H9 (cell line): ENCODE measurements around the gene WNT8B. TPM values are rescaled to one million over a fixed set of nuclear protein-coding genes. Genes with fewer than 3 reads are reported as not detected.

Source experiments
- DNase-seq: peaks from one replicate; pipeline ENCODE4 v3.0.0-alpha.2; 2017
- H2AFZ ChIP-seq: one replicate; pipeline ENCODE4 v1.6.1; 2013; ENCODE audit warnings: mild to moderate bottlenecking, low read length, control low read depth, moderate library complexity
- H2AK5ac ChIP-seq: 2 replicates; pipeline ENCODE4 v1.6.1; 2013; ENCODE audit warnings: low read length, control low read depth, mixed read lengths; ENCODE audit not compliant: insufficient read length
- H2BK120ac ChIP-seq: one replicate; pipeline ENCODE4 v1.6.1; 2013; ENCODE audit warnings: low read depth, mild to moderate bottlenecking, low read length, control low read depth, inconsistent platforms; ENCODE audit not compliant: poor library complexity, severe bottlenecking
- H2BK12ac ChIP-seq: 2 replicates; pipeline ENCODE4 v1.6.1; 2013; ENCODE audit warnings: low read length, control low read depth, mixed read lengths, low read depth; ENCODE audit not compliant: insufficient read length
- H2BK15ac ChIP-seq: 2 replicates; pipeline ENCODE4 v1.6.1; 2013; ENCODE audit warnings: low read depth, low read length, control low read depth
- H2BK20ac ChIP-seq: one replicate; pipeline ENCODE4 v1.6.1; 2013; ENCODE audit warnings: low read depth, mild to moderate bottlenecking, low read length, control low read depth, inconsistent platforms; ENCODE audit not compliant: poor library complexity, severe bottlenecking
- H2BK5ac ChIP-seq: 2 replicates; pipeline ENCODE4 v1.6.1; 2013; ENCODE audit warnings: low read length, control low read depth, mixed read lengths; ENCODE audit not compliant: insufficient read length
- H3K14ac ChIP-seq: 2 replicates; pipeline ENCODE4 v1.6.1; 2013; ENCODE audit warnings: low read length, control low read depth; ENCODE audit not compliant: insufficient read depth
- H3K18ac ChIP-seq: 2 replicates; pipeline ENCODE4 v1.6.1; 2013; ENCODE audit warnings: low read depth, mild to moderate bottlenecking, mixed read lengths, low read length, control low read depth; ENCODE audit not compliant: insufficient read length
- H3K23ac ChIP-seq: 2 replicates; pipeline ENCODE4 v1.6.1; 2013; ENCODE audit warnings: low read length, control low read depth, mixed read lengths, low read depth; ENCODE audit not compliant: insufficient read length
- H3K23me2 ChIP-seq: 2 replicates; pipeline ENCODE4 v1.6.1; 2013; ENCODE audit warnings: low read depth, mild to moderate bottlenecking, mixed read lengths, low read length, control low read depth; ENCODE audit not compliant: insufficient read length, poor library complexity, severe bottlenecking
- H3K27ac ChIP-seq: 2 replicates; pipeline ENCODE4 v1.5.1; 2013; ENCODE audit warnings: low read length, control low read depth, mixed read lengths, low read depth; ENCODE audit not compliant: insufficient read length
- H3K27me3 ChIP-seq: 2 replicates; pipeline ENCODE4 v1.6.1; 2013; ENCODE audit warnings: low read length, control low read depth, inconsistent platforms; ENCODE audit not compliant: insufficient read depth
- H3K4ac ChIP-seq: 2 replicates; pipeline ENCODE4 v1.6.1; 2013; ENCODE audit warnings: low read depth, mild to moderate bottlenecking, control low read depth, inconsistent platforms, low read length, moderate library complexity
- H3K4me1 ChIP-seq: 2 replicates; pipeline ENCODE4 v1.6.1; 2013; ENCODE audit warnings: low read length, control low read depth, inconsistent platforms; ENCODE audit not compliant: insufficient read depth
- H3K4me2 ChIP-seq: 2 replicates; pipeline ENCODE4 v1.6.1; 2013; ENCODE audit warnings: low read length, control low read depth, mixed read lengths; ENCODE audit not compliant: insufficient read length, insufficient read depth
- H3K56ac ChIP-seq: 2 replicates; pipeline ENCODE4 v1.6.1; 2013; ENCODE audit warnings: low read depth, mild to moderate bottlenecking, mixed read lengths, low read length, control low read depth; ENCODE audit not compliant: insufficient read length
- H3K79me1 ChIP-seq: 2 replicates; pipeline ENCODE4 v1.6.1; 2013; ENCODE audit warnings: low read depth, mild to moderate bottlenecking, moderate library complexity, low read length, control low read depth, inconsistent platforms; ENCODE audit not compliant: insufficient read depth, poor library complexity, severe bottlenecking
- H3K79me2 ChIP-seq: 2 replicates; pipeline ENCODE4 v1.6.1; 2013; ENCODE audit warnings: low read length, control low read depth, inconsistent platforms; ENCODE audit not compliant: insufficient read depth
- H3K9ac ChIP-seq: 2 replicates; pipeline ENCODE4 v1.6.1; 2013; ENCODE audit warnings: low read length, control low read depth, mixed read lengths; ENCODE audit not compliant: insufficient read length; ENCODE audit errors: extremely low read depth
- H3K9me3 ChIP-seq: one replicate; pipeline ENCODE4 v1.6.1; 2013; ENCODE audit warnings: low read depth, low read length, inconsistent platforms; ENCODE audit not compliant: control insufficient read depth
- H3T11ph ChIP-seq: one replicate; pipeline ENCODE4 v1.6.1; 2013; ENCODE audit warnings: mild to moderate bottlenecking, low read length, control low read depth, inconsistent platforms
- H4K20me1 ChIP-seq: one replicate; pipeline ENCODE4 v1.6.1; 2013; ENCODE audit not compliant: control insufficient read depth, insufficient read length, insufficient read depth
- H4K5ac ChIP-seq: 2 replicates; pipeline ENCODE4 v1.6.1; 2013; ENCODE audit warnings: low read depth, mild to moderate bottlenecking, mixed read lengths, low read length, control low read depth; ENCODE audit not compliant: insufficient read length
- H4K8ac ChIP-seq: replicated peaks from 2 replicates; pipeline ENCODE4 v1.6.1; 2013; ENCODE audit warnings: low read length, control low read depth, mixed read lengths, low read depth; ENCODE audit not compliant: insufficient read length
- H4K91ac ChIP-seq: 2 replicates; pipeline ENCODE4 v1.6.1; 2013; ENCODE audit warnings: low read depth, mild to moderate bottlenecking, moderate library complexity, mixed read lengths, low read length, control low read depth; ENCODE audit not compliant: insufficient read length
- H3K27ac Mint-ChIP-seq, 3 experiments: 2 replicates in 2 of 3; 3 replicates in 1 of 3; pipeline ENCODE4 v1.8.0; 2020 to 2021; ENCODE audit warnings: mixed read lengths in 3 of 3, mild to moderate bottlenecking in 1 of 3, moderate library complexity in 1 of 3
- H3K27me3 Mint-ChIP-seq: 2 replicates; pipeline ENCODE4 v1.8.0; 2021; ENCODE audit warnings: low read depth, mild to moderate bottlenecking, moderate library complexity, mixed read lengths
- H3K36me3 Mint-ChIP-seq, 3 experiments: 2 replicates in 2 of 3; 3 replicates in 1 of 3; pipeline ENCODE4 v1.8.0; 2020 to 2021; ENCODE audit warnings: low read depth in 3 of 3, mixed read lengths in 3 of 3; ENCODE audit not compliant: insufficient read depth in 1 of 3
- H3K4me1 Mint-ChIP-seq, 2 experiments: 2 replicates each; pipeline ENCODE4 v1.8.0; 2020; ENCODE audit warnings: mixed read lengths in 2 of 2
- H3K4me3 Mint-ChIP-seq, 2 experiments: 2 replicates in 1 of 2; 3 replicates in 1 of 2; pipeline ENCODE4 v1.8.0; 2020 to 2021; ENCODE audit warnings: mild to moderate bottlenecking in 2 of 2, mixed read lengths in 2 of 2, moderate library complexity in 1 of 2
- H3K9me3 Mint-ChIP-seq, 2 experiments: 2 replicates in 1 of 2; 3 replicates in 1 of 2; pipeline ENCODE4 v1.8.0; 2020; ENCODE audit warnings: mild to moderate bottlenecking in 2 of 2, mixed read lengths in 2 of 2, moderate library complexity in 1 of 2
- WGBS: extraction: QIAGEN DNeasy Blood & Tissue Kit; methylation state at CpG from one replicate; pipeline ENCODE4 v1.1.7; 2013; ENCODE audit warnings: missing lambda C conversion rate, low lambda C conversion rate, mixed read lengths; ENCODE audit not compliant: insufficient read length; ENCODE audit errors: extremely low coverage; 5-methylcytosine and 5-hydroxymethylcytosine counted together
- total RNA-seq: library from RNA; stranded (reverse); gene quantifications from 2 replicates; pipeline ENCODE4 v1.2.1, GENCODE V29; 2021
- TF ChIP-seq, protein P1 (sequence below): fragments of 200-600 bp; sonication (generic); conservative IDR thresholded peaks from 3 replicates; pipeline ENCODE4 v1.8.0; 2021; ENCODE audit warnings: antibody characterized with exemption, mild to moderate bottlenecking

The WNT8B gene
- total RNA-seq, 1 experiment from 2014 or later = not detected

GRCh38 chr10:100522945-100523344 lies 60.1 kb downstream of the WNT8B start:
- Histone ChIP-seq H3K4me2 (no peak overlapping the region), H3K79me1 (no peaks in the 10 kb centered on the region), H4K20me1 (no peaks in the 10 kb centered on the region), H2BK120ac (no peak overlapping the region), H3K9ac (no peak overlapping the region), H3K23me2 (peaks cover 10% of the 10 kb centered on the region), H3K23ac (no peak overlapping the region), H3K14ac (no peak overlapping the region), H2BK15ac (no peak overlapping the region), H3K79me2 (no peaks in the 10 kb centered on the region), H2BK5ac (no peak overlapping the region), H3K4ac (no peak overlapping the region), H4K8ac (no peak overlapping the region), H3K27ac (no peak overlapping the region), H3K18ac (no peak overlapping the region), H4K5ac (no peak overlapping the region), H4K91ac (no peak overlapping the region), H2BK12ac (no peak overlapping the region), H3K9me3 (no peaks in the 10 kb centered on the region), H2AK5ac (no peak overlapping the region), H3T11ph (no peak overlapping the region), H3K4me1 (no peaks in the 10 kb centered on the region), H2AFZ (no peak overlapping the region), H3K56ac (no peak overlapping the region), H3K27me3 (peaks cover 4% of the 10 kb centered on the region; the same call in 1 of the 2 replicates), H2BK20ac (no peak overlapping the region)
- Mint-ChIP-seq H3K4me3 (no peak overlapping the region), H3K27me3 (peaks cover 31% of the 10 kb centered on the region), H3K36me3 (peaks cover 13 to 38% (median 32%) of the 10 kb centered on the region in 3 experiments; a peak in 6 of 7 replicates), H3K9me3 (no peaks in the 10 kb centered on the region), H3K4me1 (peaks cover 9 to 13% of the 10 kb centered on the region in 2 experiments), H3K27ac (no peak overlapping the region)
- WGBS = no CpG with 5 or more reads among the region's 9 CpGs
- DNase-seq = no peak
- TF ChIP-seq, protein P1, sequence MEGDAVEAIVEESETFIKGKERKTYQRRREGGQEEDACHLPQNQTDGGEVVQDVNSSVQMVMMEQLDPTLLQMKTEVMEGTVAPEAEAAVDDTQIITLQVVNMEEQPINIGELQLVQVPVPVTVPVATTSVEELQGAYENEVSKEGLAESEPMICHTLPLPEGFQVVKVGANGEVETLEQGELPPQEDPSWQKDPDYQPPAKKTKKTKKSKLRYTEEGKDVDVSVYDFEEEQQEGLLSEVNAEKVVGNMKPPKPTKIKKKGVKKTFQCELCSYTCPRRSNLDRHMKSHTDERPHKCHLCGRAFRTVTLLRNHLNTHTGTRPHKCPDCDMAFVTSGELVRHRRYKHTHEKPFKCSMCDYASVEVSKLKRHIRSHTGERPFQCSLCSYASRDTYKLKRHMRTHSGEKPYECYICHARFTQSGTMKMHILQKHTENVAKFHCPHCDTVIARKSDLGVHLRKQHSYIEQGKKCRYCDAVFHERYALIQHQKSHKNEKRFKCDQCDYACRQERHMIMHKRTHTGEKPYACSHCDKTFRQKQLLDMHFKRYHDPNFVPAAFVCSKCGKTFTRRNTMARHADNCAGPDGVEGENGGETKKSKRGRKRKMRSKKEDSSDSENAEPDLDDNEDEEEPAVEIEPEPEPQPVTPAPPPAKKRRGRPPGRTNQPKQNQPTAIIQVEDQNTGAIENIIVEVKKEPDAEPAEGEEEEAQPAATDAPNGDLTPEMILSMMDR = no peak
